GM13977 (cell line): ENCODE results near the gene UBAC2.

Experiments used
- DNase-seq: peaks from one replicate; pipeline ENCODE4 v3.0.0; 2012; ENCODE audit warnings: low spot score
- CTCF ChIP-seq: IDR thresholded peaks from 2 replicates; pipeline ENCODE4 v1.5.1; 2012; ENCODE audit warnings: mild to moderate bottlenecking, control low read depth; ENCODE audit not compliant: insufficient read depth; ENCODE audit errors: extremely low read depth, missing control alignments
- in situ Hi-C: fragments of 300-500 bp; cut with MboI; formaldehyde crosslinking; loops from one replicate; pipeline ENCODE4 v1.12.0; 2022; ENCODE audit warnings: low sequenced_read_pairs, low pct_unique_long_range_greater_than_20kb, mixed read lengths, inconsistent platforms; ENCODE audit not compliant: unreplicated experiment

UBAC2 gene

GRCh38 chr13:99320693-99321481, 120.2 kb downstream of the UBAC2 start:
- no peak for DNase-seq
- in situ Hi-C loops: no loop called here
- no peak for TF ChIP-seq CTCF

- DNase-seq: no peak
- TF ChIP-seq CTCF: no peak
- in situ Hi-C loops: no loop called here
Observed at GRCh38 chr13:99321709-99322108, 121.1 kb downstream of the UBAC2 start.

DNA sequence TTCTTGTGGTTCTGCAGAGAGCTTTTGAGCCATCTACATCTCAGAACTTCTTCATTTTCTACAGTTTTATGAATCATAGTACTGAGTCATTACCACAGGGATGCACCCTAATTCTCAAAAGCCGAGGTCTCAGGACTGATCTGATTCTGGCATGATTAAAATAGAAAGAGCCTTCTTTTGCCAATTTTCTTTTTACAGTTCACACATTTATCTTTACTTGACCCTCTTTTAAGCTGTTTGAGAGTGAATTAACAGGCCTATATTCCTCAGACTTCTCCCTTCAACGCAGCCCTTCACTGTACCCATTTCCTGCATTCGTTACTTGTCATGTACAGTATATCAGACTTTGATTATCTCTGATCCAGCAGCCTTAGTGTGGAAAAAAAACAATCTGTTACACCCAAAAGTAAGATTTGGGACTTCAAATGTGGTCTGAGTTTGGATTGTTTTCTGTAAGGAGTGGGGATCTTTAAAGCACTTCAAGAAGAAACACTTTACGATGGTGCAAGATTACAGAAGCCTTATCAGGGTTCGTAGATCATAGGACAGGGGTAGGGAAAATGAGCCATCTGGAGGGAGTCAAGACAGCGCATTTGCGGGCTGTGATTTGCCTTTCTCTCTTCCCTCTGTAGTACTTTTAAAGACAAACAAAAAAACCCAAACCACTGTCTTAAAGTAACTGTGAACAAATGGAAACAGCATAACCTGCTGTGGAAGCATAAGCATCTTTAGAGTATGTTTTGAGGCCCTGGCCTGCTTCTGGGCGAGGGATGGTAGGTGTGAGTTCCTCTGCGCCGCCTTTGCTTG, 121.8 kb downstream of the UBAC2 start:
- in situ Hi-C loops: no loop called here
- TF ChIP-seq CTCF: no peak
- DNase-seq: peak; percentile 72

DNA sequence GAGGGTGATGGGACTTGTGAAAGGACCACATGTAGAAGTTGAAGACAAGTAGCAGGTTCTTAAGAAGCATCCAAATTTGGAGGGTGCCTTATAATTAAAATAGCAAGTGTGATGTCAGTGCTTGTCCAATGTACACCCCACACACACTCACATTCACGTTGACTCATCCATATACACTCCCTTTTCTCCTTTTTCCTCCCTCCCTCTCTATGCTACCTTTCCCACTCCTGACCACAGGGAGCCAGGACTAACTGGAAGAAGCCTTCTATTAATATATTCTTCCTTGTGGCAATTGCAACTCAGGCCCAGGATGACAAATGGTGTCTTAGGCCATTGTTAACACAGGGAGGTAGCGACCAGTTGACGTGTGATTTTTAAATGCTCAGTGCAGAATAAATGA, 122.8 kb downstream of the UBAC2 start:
- DNase-seq: no peak

GRCh38 chr13:99326012-99326411, 125.4 kb downstream of the UBAC2 start:
- in situ Hi-C loops: no loop called here
- no peak for DNase-seq
- TF ChIP-seq CTCF: no peak

More for the DNA sequence above, 122.8 kb downstream of the UBAC2 start:
- in situ Hi-C loops: no loop called here
- TF ChIP-seq CTCF: no peak

DNA sequence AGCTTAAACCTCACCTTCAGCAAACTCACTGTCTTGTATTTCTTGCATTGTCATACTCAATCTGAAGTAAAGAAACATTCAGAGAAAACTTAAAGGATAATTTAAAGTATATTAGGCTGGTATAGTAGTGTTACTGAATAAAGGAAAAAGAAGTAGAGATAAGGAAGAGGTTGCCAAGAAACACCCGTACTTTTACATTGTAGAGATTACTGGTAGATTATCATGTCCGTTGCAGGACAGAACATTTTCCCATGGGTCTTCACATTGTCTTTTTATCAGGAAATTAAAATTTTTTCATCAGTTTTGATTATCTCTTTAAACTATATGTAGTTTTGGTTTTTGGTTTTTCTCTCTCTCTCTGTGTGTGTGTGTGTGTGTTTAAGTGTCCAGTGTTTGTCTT, 126.5 kb downstream of the UBAC2 start:
- no peak for TF ChIP-seq CTCF
- DNase-seq: no peak
- in situ Hi-C loops: no loop called here
